ENCODE data around the gene KRT36.

Gene KRT36

GRCh38 chr17:41504246-41504977 lies 14.7 kb upstream of the KRT36 start:
- no peak for DNase-seq (ENCODE audit: extremely low read depth in 1 of 2, low read depth in 1 of 2)

GRCh38 chr17:41503202-41503601 lies 13.5 kb upstream of the KRT36 start:
- no peak for DNase-seq (ENCODE audit: extremely low read depth in 1 of 2, low read depth in 1 of 2)

- DNase-seq (ENCODE audit: extremely low read depth in 1 of 2, low read depth in 1 of 2), result no peak
Observed at GRCh38 chr17:41500131-41500911, 10.6 kb upstream of the KRT36 start.

GRCh38 chr17:41499714-41500113 lies 10.0 kb upstream of the KRT36 start:
- no peak for DNase-seq (ENCODE audit: extremely low read depth in 1 of 2, low read depth in 1 of 2)

- no peak for DNase-seq (ENCODE audit: extremely low read depth in 1 of 2, low read depth in 1 of 2)
Observed at GRCh38 chr17:41498276-41498675, 8.6 kb upstream of the KRT36 start.

- DNase-seq (ENCODE audit: extremely low read depth in 1 of 2, low read depth in 1 of 2), result peak; percentile 62 to 70
Observed at GRCh38 chr17:41496803-41497484, 7.2 kb upstream of the KRT36 start.

- DNase-seq (ENCODE audit: extremely low read depth in 1 of 2, low read depth in 1 of 2), result no peak
Observed at GRCh38 chr17:41494524-41494923, 4.8 kb upstream of the KRT36 start.

GRCh38 chr17:41492771-41493170 lies 3.1 kb upstream of the KRT36 start:
- no peak for DNase-seq (ENCODE audit: extremely low read depth in 1 of 2, low read depth in 1 of 2)

GRCh38 chr17:41492351-41492750 lies 2.6 kb upstream of the KRT36 start:
- no peak for DNase-seq (ENCODE audit: extremely low read depth in 1 of 2, low read depth in 1 of 2)

- DNase-seq (ENCODE audit: extremely low read depth in 1 of 2, low read depth in 1 of 2), result no peak
Observed at GRCh38 chr17:41491476-41491875, 1.8 kb upstream of the KRT36 start.

GRCh38 chr17:41490000-41490990 lies 585 bp upstream of the KRT36 start:
- DNase-seq (ENCODE audit: extremely low read depth in 1 of 2, low read depth in 1 of 2), result no peak

GRCh38 chr17:41486809-41487530 lies 2.7 kb downstream of the KRT36 start:
- peak; percentile 3 to 22 for DNase-seq (ENCODE audit: extremely low read depth in 1 of 2, low read depth in 1 of 2)

- DNase-seq (ENCODE audit: extremely low read depth in 1 of 2, low read depth in 1 of 2), result no peak
Observed at GRCh38 chr17:41486316-41486715, 3.4 kb downstream of the KRT36 start.

- DNase-seq (ENCODE audit: extremely low read depth in 1 of 2, low read depth in 1 of 2), result no peak
Observed at GRCh38 chr17:41484920-41485904, 4.5 kb downstream of the KRT36 start.

- DNase-seq (ENCODE audit: extremely low read depth in 1 of 2, low read depth in 1 of 2), result no peak
Observed at GRCh38 chr17:41483991-41484826, 5.5 kb downstream of the KRT36 start.

- no peak for DNase-seq (ENCODE audit: extremely low read depth in 1 of 2, low read depth in 1 of 2)
Observed at GRCh38 chr17:41483531-41483930, 6.2 kb downstream of the KRT36 start.

GRCh38 chr17:41481036-41481435 lies 8.7 kb downstream of the KRT36 start, which contains the start of gene KRT35:
KRT35 (minus strand) TSS chr17:41481151; CDS start chr17:41481097, 54 bp downstream.
- DNase-seq (ENCODE audit: extremely low read depth in 1 of 2, low read depth in 1 of 2), result no peak

GRCh38 chr17:41480581-41480980 lies 9.1 kb downstream of the KRT36 start:
- DNase-seq (ENCODE audit: extremely low read depth in 1 of 2, low read depth in 1 of 2), result no peak

Data from stimulated activated CD8-positive, alpha-beta memory T cell treated with anti-CD3 and anti-CD28 coated beads, Interleukin-7, amount 100 ng/mL, for 48 hours (primary cell).